Glutamatergic neuron (in vitro differentiated cells): ENCODE results near the gene TACR1. TPM values are rescaled to one million over a fixed set of nuclear protein-coding genes. Genes with fewer than 3 reads are reported as not detected.

Experiments
- DNase-seq: peaks from one replicate; pipeline ENCODE4 v3.0.0; 2022
- H3K27ac Mint-ChIP-seq: one replicate; pipeline ENCODE4 v1.8.0; 2020; ENCODE audit warnings: mild to moderate bottlenecking, mixed read lengths, inconsistent platforms; ENCODE audit not compliant: unreplicated experiment
- H3K27me3 Mint-ChIP-seq: one replicate; pipeline ENCODE4 v1.8.0; 2020; ENCODE audit warnings: mild to moderate bottlenecking, moderate library complexity, mixed read lengths, inconsistent platforms; ENCODE audit not compliant: unreplicated experiment
- H3K36me3 Mint-ChIP-seq: one replicate; pipeline ENCODE4 v1.8.0; 2020; ENCODE audit warnings: mild to moderate bottlenecking, mixed read lengths, inconsistent platforms; ENCODE audit not compliant: unreplicated experiment
- H3K4me1 Mint-ChIP-seq: one replicate; pipeline ENCODE4 v1.8.0; 2020; ENCODE audit warnings: mild to moderate bottlenecking, low read depth, mixed read lengths, inconsistent platforms; ENCODE audit not compliant: unreplicated experiment
- H3K4me3 Mint-ChIP-seq: one replicate; pipeline ENCODE4 v1.8.0; 2020; ENCODE audit warnings: mild to moderate bottlenecking, mixed read lengths, inconsistent platforms; ENCODE audit not compliant: unreplicated experiment
- H3K9me3 Mint-ChIP-seq: one replicate; pipeline ENCODE4 v1.8.0; 2020; ENCODE audit warnings: mild to moderate bottlenecking, moderate library complexity, mixed read lengths, inconsistent platforms; ENCODE audit not compliant: unreplicated experiment
- total RNA-seq: library from RNA; stranded (reverse); fragmentation: NEBNext Ultra II Directional; extraction: Animal tissue kit (Norgen Biotek cat#: 25700); gene quantifications from one replicate; pipeline ENCODE4 v1.2.1, GENCODE V29; 2021; ENCODE audit not compliant: unreplicated experiment
- TF ChIP-seq, protein P1 (sequence below): fragments of 200-600 bp; sonication (generic); IDR thresholded peaks from one replicate; pipeline ENCODE4 v1.5.0; 2021; ENCODE audit not compliant: partially characterized antibody, unreplicated experiment

TACR1 gene
- total RNA-seq, 1 donor from 2014 or later: 0.17 TPM

DNA sequence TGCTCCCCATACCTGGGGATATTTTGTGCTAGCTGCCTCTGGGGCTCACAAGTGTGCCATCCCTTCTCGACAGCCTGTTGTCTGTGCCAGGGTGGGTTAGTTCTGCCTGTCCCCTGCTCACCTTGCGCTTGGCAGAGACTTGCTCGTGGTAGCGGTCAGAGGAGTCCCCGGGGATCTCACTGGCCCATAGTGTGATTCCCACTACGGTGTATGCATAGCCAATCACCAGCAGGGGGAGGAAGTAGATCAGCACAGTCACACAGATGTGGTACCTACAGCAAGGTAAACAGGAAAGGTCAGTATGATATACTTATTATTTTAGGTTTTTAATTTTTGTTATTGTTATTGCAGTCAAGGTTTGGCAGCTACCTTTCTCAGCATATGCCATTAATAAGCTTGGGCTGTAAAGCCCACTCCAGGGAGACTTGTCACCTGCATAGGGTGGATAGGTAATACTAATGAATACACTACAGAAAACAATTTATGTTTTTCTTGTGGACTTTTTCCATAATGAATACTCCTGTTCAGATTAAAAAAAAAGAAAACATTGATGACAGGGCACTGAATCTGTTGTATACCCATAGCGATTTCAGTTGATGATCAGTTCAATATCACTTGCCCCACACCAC lies 145.7 kb downstream of the TACR1 start:
- H3K9me3 Mint-ChIP-seq: no peaks in the 10 kb centered on the region
- peak; percentile 57 for DNase-seq
- H3K27ac Mint-ChIP-seq: no peak overlapping the region
- H3K27me3 Mint-ChIP-seq: no peaks in the 10 kb centered on the region
- no peaks in the 10 kb centered on the region for H3K36me3 Mint-ChIP-seq
- H3K4me1 Mint-ChIP-seq: peaks cover 10% of the 10 kb centered on the region
- TF ChIP-seq, protein P1, sequence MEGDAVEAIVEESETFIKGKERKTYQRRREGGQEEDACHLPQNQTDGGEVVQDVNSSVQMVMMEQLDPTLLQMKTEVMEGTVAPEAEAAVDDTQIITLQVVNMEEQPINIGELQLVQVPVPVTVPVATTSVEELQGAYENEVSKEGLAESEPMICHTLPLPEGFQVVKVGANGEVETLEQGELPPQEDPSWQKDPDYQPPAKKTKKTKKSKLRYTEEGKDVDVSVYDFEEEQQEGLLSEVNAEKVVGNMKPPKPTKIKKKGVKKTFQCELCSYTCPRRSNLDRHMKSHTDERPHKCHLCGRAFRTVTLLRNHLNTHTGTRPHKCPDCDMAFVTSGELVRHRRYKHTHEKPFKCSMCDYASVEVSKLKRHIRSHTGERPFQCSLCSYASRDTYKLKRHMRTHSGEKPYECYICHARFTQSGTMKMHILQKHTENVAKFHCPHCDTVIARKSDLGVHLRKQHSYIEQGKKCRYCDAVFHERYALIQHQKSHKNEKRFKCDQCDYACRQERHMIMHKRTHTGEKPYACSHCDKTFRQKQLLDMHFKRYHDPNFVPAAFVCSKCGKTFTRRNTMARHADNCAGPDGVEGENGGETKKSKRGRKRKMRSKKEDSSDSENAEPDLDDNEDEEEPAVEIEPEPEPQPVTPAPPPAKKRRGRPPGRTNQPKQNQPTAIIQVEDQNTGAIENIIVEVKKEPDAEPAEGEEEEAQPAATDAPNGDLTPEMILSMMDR: peak; percentile 82
- no peak overlapping the region for H3K4me3 Mint-ChIP-seq

- H3K27ac Mint-ChIP-seq: no peak overlapping the region
- peaks cover 2% of the 10 kb centered on the region for H3K4me1 Mint-ChIP-seq
- H3K4me3 Mint-ChIP-seq: no peak overlapping the region
- DNase-seq: no peak
- H3K36me3 Mint-ChIP-seq: no peaks in the 10 kb centered on the region
- peaks cover 4% of the 10 kb centered on the region for H3K27me3 Mint-ChIP-seq
- no peaks in the 10 kb centered on the region for H3K9me3 Mint-ChIP-seq
- TF ChIP-seq, protein P1: no peak
These were observed 151.2 kb downstream of the TACR1 start for GRCh38 chr2:75047992-75048625.

- TF ChIP-seq, protein P1: no peak
- DNase-seq: no peak
- peaks cover 4% of the 10 kb centered on the region for H3K27me3 Mint-ChIP-seq
- no peak overlapping the region for H3K27ac Mint-ChIP-seq
- H3K4me3 Mint-ChIP-seq: no peak overlapping the region
- no peaks in the 10 kb centered on the region for H3K9me3 Mint-ChIP-seq
- H3K4me1 Mint-ChIP-seq: peaks cover 2% of the 10 kb centered on the region
- H3K36me3 Mint-ChIP-seq: no peaks in the 10 kb centered on the region
These were observed 151.9 kb downstream of the TACR1 start for GRCh38 chr2:75047189-75047991.

DNA sequence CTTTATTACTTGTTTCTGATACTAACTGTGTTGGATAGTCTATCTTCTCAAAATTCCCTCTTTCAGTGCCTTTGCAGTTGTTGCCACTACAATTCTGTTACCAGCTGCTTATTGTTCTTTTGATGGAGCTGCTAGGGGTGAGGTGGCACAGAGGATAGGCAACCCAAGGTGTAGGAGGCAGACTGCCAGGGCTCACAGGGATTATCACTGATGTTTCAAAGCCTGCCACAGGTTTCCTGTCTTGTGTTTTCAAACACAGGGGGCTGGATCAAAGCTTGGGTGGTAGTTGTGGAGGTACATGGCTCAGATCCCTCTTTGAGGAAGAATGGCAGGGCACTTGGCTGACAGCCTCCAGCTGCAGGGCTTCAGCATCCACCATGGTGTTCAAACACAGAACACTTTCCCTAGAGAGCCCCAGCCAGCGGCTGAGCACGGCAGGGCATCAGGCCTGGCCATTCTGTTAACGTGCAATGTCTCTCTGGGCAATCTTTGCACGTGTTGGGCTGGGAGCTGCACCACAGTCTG lies 153.7 kb downstream of the TACR1 start:
- no peaks in the 10 kb centered on the region for H3K36me3 Mint-ChIP-seq
- TF ChIP-seq, protein P1: no peak
- H3K4me3 Mint-ChIP-seq: no peak overlapping the region
- no peaks in the 10 kb centered on the region for H3K9me3 Mint-ChIP-seq
- H3K27me3 Mint-ChIP-seq: peaks cover 4% of the 10 kb centered on the region
- DNase-seq: no peak
- peaks cover 2% of the 10 kb centered on the region for H3K4me1 Mint-ChIP-seq
- H3K27ac Mint-ChIP-seq: no peak overlapping the region

GRCh38 chr2:75044291-75044690 lies 155.0 kb downstream of the TACR1 start:
- Mint-ChIP-seq H3K27ac (no peak overlapping the region), H3K36me3 (no peaks in the 10 kb centered on the region), H3K4me3 (no peak overlapping the region), H3K27me3 (peaks cover 4% of the 10 kb centered on the region), H3K4me1 (peaks cover 2% of the 10 kb centered on the region), H3K9me3 (no peaks in the 10 kb centered on the region)
- no peak for DNase-seq
- TF ChIP-seq, protein P1: no peak
